Vagina (tissue), 2 donors: Measurements from ENCODE around the gene SUSD2.

ENCODE experiments used
- POLR2A ChIP-seq, 2 donors: fragments of 450-650 bp; IDR thresholded peaks; one replicate each; pipeline ENCODE4 v1.6.1; 2017; ENCODE audit warnings: antibody characterized with exemption in 2 of 2, mild to moderate bottlenecking in 2 of 2, moderate library complexity in 2 of 2
- POLR2AphosphoS5 ChIP-seq, 2 donors: sonication (generic); formaldehyde crosslinking; IDR thresholded peaks; one replicate each; pipeline ENCODE4 v1.9.0; 2017; ENCODE audit warnings: antibody characterized with exemption in 2 of 2, mild to moderate bottlenecking in 2 of 2, low read depth in 1 of 2; ENCODE audit not compliant: insufficient read depth in 1 of 2
- TF ChIP-seq, protein P1 (sequence below), 3 experiments: fragments of 450-650 bp in 2 of 3; fragments of 200-600 bp in 1 of 3; sonication (generic) in 1 of 3; IDR thresholded peaks; one replicate each; pipeline ENCODE4 v1.5.1; 2017 to 2019; ENCODE audit warnings: antibody characterized with exemption in 3 of 3, mild to moderate bottlenecking in 2 of 3, moderate library complexity in 2 of 3

DNA sequence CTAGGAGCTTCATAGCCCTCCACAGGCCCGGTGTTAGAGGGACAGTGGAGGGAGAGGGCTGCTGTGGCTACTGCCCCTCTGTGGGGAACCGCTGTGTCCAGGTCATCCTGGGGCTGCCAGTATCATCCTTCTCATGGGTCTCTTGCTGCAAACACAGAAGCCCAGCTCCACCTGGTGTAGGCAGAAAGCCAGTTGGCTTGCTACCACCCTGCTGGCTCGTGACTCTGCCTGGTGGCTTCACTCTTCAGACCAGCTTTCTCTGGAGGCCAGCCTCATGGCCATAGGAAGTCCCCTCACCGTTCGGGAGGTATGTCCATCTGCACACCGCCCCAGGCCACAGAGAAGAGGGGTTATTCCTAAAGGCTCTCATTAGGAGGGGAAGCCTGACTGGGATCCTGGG is 19.4 kb upstream of the SUSD2 start:
- TF ChIP-seq, protein P1, sequence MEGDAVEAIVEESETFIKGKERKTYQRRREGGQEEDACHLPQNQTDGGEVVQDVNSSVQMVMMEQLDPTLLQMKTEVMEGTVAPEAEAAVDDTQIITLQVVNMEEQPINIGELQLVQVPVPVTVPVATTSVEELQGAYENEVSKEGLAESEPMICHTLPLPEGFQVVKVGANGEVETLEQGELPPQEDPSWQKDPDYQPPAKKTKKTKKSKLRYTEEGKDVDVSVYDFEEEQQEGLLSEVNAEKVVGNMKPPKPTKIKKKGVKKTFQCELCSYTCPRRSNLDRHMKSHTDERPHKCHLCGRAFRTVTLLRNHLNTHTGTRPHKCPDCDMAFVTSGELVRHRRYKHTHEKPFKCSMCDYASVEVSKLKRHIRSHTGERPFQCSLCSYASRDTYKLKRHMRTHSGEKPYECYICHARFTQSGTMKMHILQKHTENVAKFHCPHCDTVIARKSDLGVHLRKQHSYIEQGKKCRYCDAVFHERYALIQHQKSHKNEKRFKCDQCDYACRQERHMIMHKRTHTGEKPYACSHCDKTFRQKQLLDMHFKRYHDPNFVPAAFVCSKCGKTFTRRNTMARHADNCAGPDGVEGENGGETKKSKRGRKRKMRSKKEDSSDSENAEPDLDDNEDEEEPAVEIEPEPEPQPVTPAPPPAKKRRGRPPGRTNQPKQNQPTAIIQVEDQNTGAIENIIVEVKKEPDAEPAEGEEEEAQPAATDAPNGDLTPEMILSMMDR (IDR thresholded peaks at IDR 0.05): no peak
- TF ChIP-seq POLR2AphosphoS5 (IDR thresholded peaks at IDR 0.05; ENCODE audit: insufficient read depth in 1 of 2, low read depth in 1 of 2) (no peak), POLR2A (IDR thresholded peaks at IDR 0.05) (no peak)
